ENCODE results near the gene STPG2. TPM values are rescaled to one million over a fixed set of nuclear protein-coding genes. Genes with fewer than 3 reads are reported as not detected.
"Not testable (repeated sequence)": the region's sequence is repeated elsewhere in the genome, so short reads cannot be mapped to it uniquely, and the experiment has no call there.

STPG2 gene
- total RNA-seq, 2 experiments from 2014 or later: not detected

- no peaks in the 10 kb centered on the region for H3K27me3 Mint-ChIP-seq
- DNase-seq (no peak), ATAC-seq (ENCODE audit: low read depth) (no peak)
- no peak overlapping the region for H3K27ac Mint-ChIP-seq
- POLR2A ChIA-PET: no interaction called here
- H3K4me3 Mint-ChIP-seq: no peak overlapping the region
- H3K9me3 Mint-ChIP-seq: no peaks in the 10 kb centered on the region
- no peaks in the 10 kb centered on the region for H3K4me1 Mint-ChIP-seq
- no peaks in the 10 kb centered on the region for H3K36me3 Mint-ChIP-seq
Observed at GRCh38 chr4:97656044-97656720, 487.1 kb downstream of the STPG2 start.

GRCh38 chr4:97653701-97654100, 489.6 kb downstream of the STPG2 start:
- Mint-ChIP-seq H3K27me3 (no peaks in the 10 kb centered on the region), H3K4me1 (no peaks in the 10 kb centered on the region), H3K36me3 (no peaks in the 10 kb centered on the region), H3K9me3 (no peaks in the 10 kb centered on the region), H3K4me3 (no peak overlapping the region), H3K27ac (no peak overlapping the region)
- DNase-seq: no peak
- ATAC-seq (ENCODE audit: low read depth): no peak
- POLR2A ChIA-PET: no interaction called here

- H3K36me3 Mint-ChIP-seq: no peaks in the 10 kb centered on the region
- H3K4me1 Mint-ChIP-seq: no peaks in the 10 kb centered on the region
- H3K27me3 Mint-ChIP-seq: no peaks in the 10 kb centered on the region
- ATAC-seq (ENCODE audit: low read depth) (no peak), DNase-seq (no peak)
- H3K4me3 Mint-ChIP-seq: no peak overlapping the region
- POLR2A ChIA-PET: no interaction called here
- no peaks in the 10 kb centered on the region for H3K9me3 Mint-ChIP-seq
- no peak overlapping the region for H3K27ac Mint-ChIP-seq
Observed at GRCh38 chr4:97646997-97647396, 496.3 kb downstream of the STPG2 start.

GRCh38 chr4:97645071-97645821, 498.0 kb downstream of the STPG2 start:
- POLR2A ChIA-PET: no interaction called here
- Mint-ChIP-seq H3K4me1 (no peaks in the 10 kb centered on the region), H3K27ac (no peak overlapping the region), H3K27me3 (no peaks in the 10 kb centered on the region), H3K4me3 (no peak overlapping the region), H3K36me3 (no peaks in the 10 kb centered on the region), H3K9me3 (no peaks in the 10 kb centered on the region)
- no peak for ATAC-seq (ENCODE audit: low read depth)
- no peak for DNase-seq

GRCh38 chr4:97643179-97643578, 500.1 kb downstream of the STPG2 start:
- Mint-ChIP-seq H3K9me3 (no peaks in the 10 kb centered on the region), H3K4me1 (no peaks in the 10 kb centered on the region), H3K27me3 (no peaks in the 10 kb centered on the region), H3K27ac (no peak overlapping the region), H3K36me3 (no peaks in the 10 kb centered on the region), H3K4me3 (no peak overlapping the region)
- DNase-seq (no peak), ATAC-seq (ENCODE audit: low read depth) (no peak)
- POLR2A ChIA-PET: no interaction called here

- Mint-ChIP-seq H3K27me3 (no peaks in the 10 kb centered on the region), H3K27ac (no peak overlapping the region), H3K4me3 (no peak overlapping the region), H3K9me3 (peaks cover 1% of the 10 kb centered on the region), H3K4me1 (no peaks in the 10 kb centered on the region), H3K36me3 (no peaks in the 10 kb centered on the region)
- DNase-seq (no peak), ATAC-seq (ENCODE audit: low read depth) (no peak)
- POLR2A ChIA-PET: no interaction called here
Observed at GRCh38 chr4:97639961-97640360, 503.3 kb downstream of the STPG2 start.

- ATAC-seq (ENCODE audit: low read depth); H3K9me3 Mint-ChIP-seq; H3K4me1 Mint-ChIP-seq; H3K27ac Mint-ChIP-seq; H3K36me3 Mint-ChIP-seq; H3K4me3 Mint-ChIP-seq; H3K27me3 Mint-ChIP-seq; POLR2A ChIA-PET; DNase-seq: not testable (repeated sequence)
Observed at GRCh38 chr4:97633831-97634230, 509.4 kb downstream of the STPG2 start.

- no peak for DNase-seq
- no peaks in the 10 kb centered on the region for H3K36me3 Mint-ChIP-seq
- H3K27ac Mint-ChIP-seq: no peak overlapping the region
- POLR2A ChIA-PET: no interaction called here
- no peak overlapping the region for H3K4me3 Mint-ChIP-seq
- ATAC-seq (ENCODE audit: low read depth): no peak
- no peaks in the 10 kb centered on the region for H3K9me3 Mint-ChIP-seq
- no peaks in the 10 kb centered on the region for H3K4me1 Mint-ChIP-seq
- no peaks in the 10 kb centered on the region for H3K27me3 Mint-ChIP-seq
Observed at GRCh38 chr4:97627750-97628149, 515.5 kb downstream of the STPG2 start.

- no peak for ATAC-seq (ENCODE audit: low read depth)
- POLR2A ChIA-PET: no interaction called here
- H3K9me3 Mint-ChIP-seq: peaks cover 9% of the 10 kb centered on the region
Observed at GRCh38 chr4:97624204-97624603, 519.1 kb downstream of the STPG2 start.

GRCh38 chr4:97605932-97606331, 537.3 kb downstream of the STPG2 start:
- H3K36me3 Mint-ChIP-seq: no peaks in the 10 kb centered on the region

More at GRCh38 chr4:97624204-97624603, 519.1 kb downstream of the STPG2 start:
- Mint-ChIP-seq H3K4me3 (no peak overlapping the region), H3K27me3 (no peaks in the 10 kb centered on the region), H3K36me3 (no peaks in the 10 kb centered on the region), H3K27ac (no peak overlapping the region), H3K4me1 (no peaks in the 10 kb centered on the region)
- DNase-seq: no peak

GRCh38 chr4:97593248-97593647, 550.0 kb downstream of the STPG2 start:
- Mint-ChIP-seq H3K27ac (no peak overlapping the region), H3K4me1 (no peaks in the 10 kb centered on the region), H3K9me3 (peaks cover 1% of the 10 kb centered on the region), H3K4me3 (no peak overlapping the region), H3K36me3 (no peaks in the 10 kb centered on the region), H3K27me3 (no peaks in the 10 kb centered on the region)
- no peak for DNase-seq
- ATAC-seq (ENCODE audit: low read depth): no peak
- POLR2A ChIA-PET: no interaction called here

More at GRCh38 chr4:97605932-97606331, 537.3 kb downstream of the STPG2 start:
- no peak for DNase-seq
- POLR2A ChIA-PET: no interaction called here
- Mint-ChIP-seq H3K4me1 (no peaks in the 10 kb centered on the region), H3K27me3 (no peaks in the 10 kb centered on the region), H3K27ac (no peak overlapping the region), H3K9me3 (no peaks in the 10 kb centered on the region), H3K4me3 (no peak overlapping the region)
- no peak for ATAC-seq (ENCODE audit: low read depth)

- POLR2A ChIA-PET: no interaction called here
- DNase-seq: no peak
- no peak overlapping the region for H3K27ac Mint-ChIP-seq
Observed at GRCh38 chr4:97590266-97590665, 553.0 kb downstream of the STPG2 start.

GRCh38 chr4:97589481-97590196, 553.6 kb downstream of the STPG2 start:
- Mint-ChIP-seq H3K9me3 (peaks cover 1% of the 10 kb centered on the region), H3K4me3 (no peak overlapping the region), H3K36me3 (no peaks in the 10 kb centered on the region), H3K27ac (no peak overlapping the region), H3K4me1 (no peaks in the 10 kb centered on the region), H3K27me3 (no peaks in the 10 kb centered on the region)
- ATAC-seq (ENCODE audit: low read depth) (no peak), DNase-seq (no peak)
- POLR2A ChIA-PET: no interaction called here

More at GRCh38 chr4:97590266-97590665, 553.0 kb downstream of the STPG2 start:
- no peak overlapping the region for H3K4me3 Mint-ChIP-seq
- no peak for ATAC-seq (ENCODE audit: low read depth)
- H3K36me3 Mint-ChIP-seq: no peaks in the 10 kb centered on the region
- peaks cover 1% of the 10 kb centered on the region for H3K9me3 Mint-ChIP-seq
- H3K27me3 Mint-ChIP-seq: no peaks in the 10 kb centered on the region
- H3K4me1 Mint-ChIP-seq: no peaks in the 10 kb centered on the region

GRCh38 chr4:97587912-97588311, 555.4 kb downstream of the STPG2 start:
- POLR2A ChIA-PET: no interaction called here
- Mint-ChIP-seq H3K27ac (no peak overlapping the region), H3K9me3 (no peaks in the 10 kb centered on the region), H3K36me3 (no peaks in the 10 kb centered on the region), H3K4me1 (no peaks in the 10 kb centered on the region), H3K4me3 (no peak overlapping the region), H3K27me3 (no peaks in the 10 kb centered on the region)
- DNase-seq (no peak), ATAC-seq (ENCODE audit: low read depth) (no peak)

All from activated naive CD8-positive, alpha-beta T cell treated with anti-CD3 and anti-CD28 coated beads, Interleukin-2, amount 10 ng/mL, durations not matched to agents 7 days and 5 days (primary cell).